Measurements from ENCODE around the gene DPP4.

The DPP4 gene

GRCh38 chr2:162038725-162039124, 35.3 kb downstream of the DPP4 start:
- H3K79me2 ChIP-seq (ENCODE audit: low read length), result no peaks in the 10 kb centered on the region
- H3F3A ChIP-seq (ENCODE audit: insufficient read depth, low read length), result no peaks in the 10 kb centered on the region
- H2AFZ ChIP-seq (ENCODE audit: low read length), result no peak overlapping the region
- no peaks in the 10 kb centered on the region for H3K36me3 ChIP-seq (replicated peaks; ENCODE audit: insufficient read depth, low read length)
- H3K9ac ChIP-seq (ENCODE audit: low read length), result no peak overlapping the region
- no peaks in the 10 kb centered on the region for H3K4me1 ChIP-seq (ENCODE audit: low read length)
- no peak overlapping the region for H3K4me3 ChIP-seq (ENCODE audit: low read length)
- no peak overlapping the region for H3K27ac ChIP-seq (ENCODE audit: low read length)
- H3K9me3 ChIP-seq (replicated peaks; ENCODE audit: insufficient read depth, low read length), result no peaks in the 10 kb centered on the region
- H3K9me2 ChIP-seq (replicated peaks; ENCODE audit: insufficient read depth, low read length), result no peaks in the 10 kb centered on the region
- no peak for TF ChIP-seq CTCF (IDR thresholded peaks at IDR 0.05; ENCODE audit: low read length)
- no peak for TF ChIP-seq EZH2phosphoT487 (IDR thresholded peaks at IDR 0.05; ENCODE audit: low read length)
- TF ChIP-seq EZH2 (optimal IDR thresholded peaks at IDR 0.05; ENCODE audit: low read depth, low read length), result no peak
- DNase-seq, result no peak
- H3K4me2 ChIP-seq (ENCODE audit: low read depth, low read length), result no peak overlapping the region
- no peaks in the 10 kb centered on the region for H4K20me1 ChIP-seq (ENCODE audit: insufficient read depth, low read length)
- no peaks in the 10 kb centered on the region for H3K27me3 ChIP-seq (replicated peaks; ENCODE audit: insufficient read depth, low read length)

- Histone ChIP-seq H3K27me3 (replicated peaks; ENCODE audit: insufficient read depth, low read length) (no peaks in the 10 kb centered on the region), H3K9ac (ENCODE audit: low read length) (no peak overlapping the region), H3K36me3 (replicated peaks; ENCODE audit: insufficient read depth, low read length) (no peaks in the 10 kb centered on the region), H3K4me2 (ENCODE audit: low read depth, low read length) (no peak overlapping the region), H3K9me3 (replicated peaks; ENCODE audit: insufficient read depth, low read length) (no peaks in the 10 kb centered on the region), H3F3A (ENCODE audit: insufficient read depth, low read length) (no peaks in the 10 kb centered on the region), H2AFZ (ENCODE audit: low read length) (no peak overlapping the region), H3K9me2 (replicated peaks; ENCODE audit: insufficient read depth, low read length) (no peaks in the 10 kb centered on the region), H4K20me1 (ENCODE audit: insufficient read depth, low read length) (no peaks in the 10 kb centered on the region), H3K79me2 (ENCODE audit: low read length) (no peaks in the 10 kb centered on the region), H3K4me3 (ENCODE audit: low read length) (no peak overlapping the region), H3K27ac (ENCODE audit: low read length) (no peak overlapping the region), H3K4me1 (ENCODE audit: low read length) (no peaks in the 10 kb centered on the region)
- TF ChIP-seq EZH2 (optimal IDR thresholded peaks at IDR 0.05; ENCODE audit: low read depth, low read length) (no peak), CTCF (IDR thresholded peaks at IDR 0.05; ENCODE audit: low read length) (no peak), EZH2phosphoT487 (IDR thresholded peaks at IDR 0.05; ENCODE audit: low read length) (no peak)
- no peak for DNase-seq
Observed at GRCh38 chr2:162037886-162038285, 36.1 kb downstream of the DPP4 start.

- H2AFZ ChIP-seq (ENCODE audit: low read length), result no peak overlapping the region
- no peak for DNase-seq
- no peaks in the 10 kb centered on the region for H3K4me1 ChIP-seq (ENCODE audit: low read length)
- no peak overlapping the region for H3K9ac ChIP-seq (ENCODE audit: low read length)
- no peaks in the 10 kb centered on the region for H3K9me3 ChIP-seq (replicated peaks; ENCODE audit: insufficient read depth, low read length)
- no peak for TF ChIP-seq CTCF (IDR thresholded peaks at IDR 0.05; ENCODE audit: low read length)
- no peak for TF ChIP-seq EZH2 (optimal IDR thresholded peaks at IDR 0.05; ENCODE audit: low read depth, low read length)
- no peak for TF ChIP-seq EZH2phosphoT487 (IDR thresholded peaks at IDR 0.05; ENCODE audit: low read length)
- H3K27ac ChIP-seq (ENCODE audit: low read length), result no peak overlapping the region
- H3K4me2 ChIP-seq (ENCODE audit: low read depth, low read length), result no peak overlapping the region
- no peaks in the 10 kb centered on the region for H3K79me2 ChIP-seq (ENCODE audit: low read length)
- H3K36me3 ChIP-seq (replicated peaks; ENCODE audit: insufficient read depth, low read length), result no peaks in the 10 kb centered on the region
- no peaks in the 10 kb centered on the region for H4K20me1 ChIP-seq (ENCODE audit: insufficient read depth, low read length)
- H3F3A ChIP-seq (ENCODE audit: insufficient read depth, low read length), result no peaks in the 10 kb centered on the region
- no peaks in the 10 kb centered on the region for H3K9me2 ChIP-seq (replicated peaks; ENCODE audit: insufficient read depth, low read length)
- H3K27me3 ChIP-seq (replicated peaks; ENCODE audit: insufficient read depth, low read length), result no peaks in the 10 kb centered on the region
- no peak overlapping the region for H3K4me3 ChIP-seq (ENCODE audit: low read length)
Observed at GRCh38 chr2:162037028-162037795, 36.8 kb downstream of the DPP4 start.

All from MM.1S (cell line).